ENCODE data around the gene TDP1. TPM values are rescaled to one million over a fixed set of nuclear protein-coding genes. Genes with fewer than 3 reads are reported as not detected.

TDP1 gene
- total RNA-seq, 1 donor from 2014 or later = 75.6 TPM

DNA sequence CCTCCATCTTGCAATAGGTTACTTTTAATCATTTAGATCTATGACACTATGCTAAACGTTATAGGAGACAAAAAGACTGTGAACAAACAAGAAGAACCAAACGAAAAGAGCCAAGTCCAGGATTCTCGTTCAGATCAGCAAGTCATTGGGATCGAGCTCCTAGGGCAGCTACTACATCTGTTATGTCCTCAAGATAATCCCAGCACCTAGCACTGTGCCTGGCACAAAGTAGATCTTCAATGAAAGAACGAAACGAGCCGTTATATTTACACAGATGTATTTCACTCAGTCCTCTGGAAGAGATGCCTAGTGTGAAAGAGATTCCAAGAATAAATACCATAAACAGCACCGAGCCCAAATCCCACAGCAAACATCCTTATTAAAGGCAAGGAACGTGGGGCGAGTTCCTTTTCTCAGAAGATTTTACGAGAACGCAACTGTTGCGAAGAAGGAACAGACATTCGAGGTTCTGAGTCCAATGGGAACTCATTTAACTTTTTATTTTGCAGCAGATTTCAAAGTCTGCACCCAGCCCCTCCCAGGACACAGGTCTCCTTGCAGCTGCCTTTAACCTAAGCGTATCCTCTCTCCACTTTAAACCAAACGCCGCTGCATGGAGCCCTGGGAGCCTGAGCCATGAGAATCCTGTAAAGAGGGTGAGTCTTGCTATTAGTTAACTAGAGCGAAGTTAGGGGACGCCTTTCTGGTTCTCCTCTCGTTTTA, 544 bp upstream of the TDP1 start:
- intact Hi-C loops (cut with micrococcal nuclease) = loop anchor here (2.0 to 5.0 kb wide), 7 partner anchors 16 to 1948 kb away; partner anchors contain the start of genes CALM1, FOXN3, GPR65 and KCNK13
- peak overlapping the region; percentile 90 for H3K27ac Mint-ChIP-seq
- H3K4me1 Mint-ChIP-seq = peaks cover 44% of the 10 kb centered on the region
- peak overlapping the region; percentile 90 for H3K4me3 Mint-ChIP-seq
- peak; percentile 77 for DNase-seq
- H3K27me3 Mint-ChIP-seq = no peaks in the 10 kb centered on the region
- no peaks in the 10 kb centered on the region for H3K9me3 Mint-ChIP-seq
- peaks cover 28% of the 10 kb centered on the region for H3K36me3 Mint-ChIP-seq (ENCODE audit: low read depth)

DNA sequence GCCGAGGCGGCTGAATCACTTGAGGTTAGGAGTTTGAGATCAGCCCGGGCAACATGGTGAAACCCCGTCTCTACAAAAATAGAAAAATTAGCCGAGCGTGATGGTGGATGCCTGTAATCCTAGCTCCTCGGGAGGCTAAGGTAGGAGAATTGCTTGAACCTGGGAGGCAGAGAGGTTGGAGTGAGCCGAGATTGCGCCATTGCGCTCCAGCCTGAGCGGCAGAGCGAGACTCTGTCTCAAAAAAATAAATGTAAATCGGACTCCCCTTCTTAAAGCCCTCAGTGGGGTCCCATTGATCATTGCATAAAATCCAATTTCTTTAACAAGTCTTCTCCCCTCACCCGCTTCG, 908 bp downstream of the TDP1 start:
- peaks cover 58% of the 10 kb centered on the region for H3K4me1 Mint-ChIP-seq
- no peaks in the 10 kb centered on the region for H3K27me3 Mint-ChIP-seq
- intact Hi-C loops (cut with micrococcal nuclease) = loop anchor here (5.0 kb wide), 3 partner anchors 339 to 1949 kb away; partner anchors contain the start of genes CALM1 and GPR65

DNA sequence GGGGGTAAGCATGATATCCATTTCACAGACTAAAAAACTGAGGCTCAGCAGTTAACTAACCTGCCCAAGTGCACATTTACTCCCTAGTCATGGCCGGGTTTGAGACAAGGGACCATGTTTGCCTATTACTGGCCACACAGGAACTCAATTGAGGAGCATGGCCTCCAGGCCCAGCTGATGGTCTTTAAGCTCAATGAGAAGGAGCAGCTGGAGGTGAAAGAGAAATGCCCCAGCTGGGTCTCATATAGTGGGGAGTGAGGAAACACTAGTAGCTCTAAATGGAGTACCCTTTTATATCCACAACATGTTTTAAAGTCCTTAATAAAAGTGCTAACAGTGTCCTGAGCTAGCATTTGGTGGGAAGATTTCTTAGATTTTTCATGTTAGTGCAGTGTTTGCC, 1.6 kb downstream of the TDP1 start:
- Mint-ChIP-seq H3K4me1 (peaks cover 61% of the 10 kb centered on the region), H3K4me3 (peak overlapping the region; percentile 90), H3K27me3 (no peaks in the 10 kb centered on the region), H3K9me3 (no peaks in the 10 kb centered on the region), H3K36me3 (ENCODE audit: low read depth) (peaks cover 47% of the 10 kb centered on the region), H3K27ac (peak overlapping the region; percentile 97)
- intact Hi-C loops (cut with micrococcal nuclease) = loop anchor here (5.0 kb wide), 3 partner anchors 340 to 1950 kb away; partner anchors contain the start of genes CALM1 and GPR65
- DNase-seq = no peak

More for the DNA sequence above, 908 bp downstream of the TDP1 start:
- H3K36me3 Mint-ChIP-seq (ENCODE audit: low read depth) = peaks cover 42% of the 10 kb centered on the region
- H3K4me3 Mint-ChIP-seq = peak overlapping the region; percentile 90
- no peaks in the 10 kb centered on the region for H3K9me3 Mint-ChIP-seq
- no peak for DNase-seq
- peak overlapping the region; percentile 97 for H3K27ac Mint-ChIP-seq

DNA sequence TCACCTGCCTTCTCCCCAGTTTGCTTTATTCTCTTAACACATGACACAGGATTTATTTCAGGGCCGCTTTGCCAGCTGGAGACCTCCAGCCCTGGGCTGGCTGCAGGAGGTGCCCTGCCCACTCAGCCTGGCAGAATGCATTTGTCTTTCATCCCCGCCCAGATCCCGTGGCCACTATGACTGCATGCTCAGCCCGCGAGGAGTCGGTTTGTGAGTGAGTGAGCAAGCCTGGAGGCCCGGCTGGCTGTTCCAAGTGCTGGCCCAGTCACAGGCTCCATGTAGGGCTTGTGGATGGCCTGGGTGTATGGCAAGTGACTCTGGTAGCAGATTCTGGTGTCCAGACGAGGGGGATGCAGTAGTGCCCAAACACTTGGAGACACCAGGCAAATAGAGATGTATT, 2.1 kb downstream of the TDP1 start:
- Mint-ChIP-seq H3K27ac (peak overlapping the region; percentile 59), H3K36me3 (ENCODE audit: low read depth) (peaks cover 52% of the 10 kb centered on the region), H3K4me3 (peak overlapping the region; percentile 39)

DNA sequence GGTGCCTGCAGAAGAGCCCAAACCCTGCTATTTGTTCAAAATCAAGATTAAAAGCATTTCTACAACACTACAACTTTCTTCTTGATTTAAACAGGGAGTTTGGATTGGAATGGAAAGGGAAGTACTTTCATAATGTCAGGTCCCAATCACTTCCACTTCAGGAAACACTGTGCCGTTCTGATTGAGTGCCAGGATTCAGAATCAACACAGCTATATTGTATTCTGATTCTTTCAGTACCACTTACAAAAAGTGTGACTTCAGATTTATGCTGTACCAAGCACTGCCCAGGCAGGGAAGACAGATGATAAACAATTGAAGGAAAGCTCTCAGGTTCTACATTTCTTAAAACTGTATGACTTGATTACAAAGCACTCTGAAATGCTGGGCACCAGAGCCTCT, 3.2 kb downstream of the TDP1 start:
- no peaks in the 10 kb centered on the region for H3K27me3 Mint-ChIP-seq
- peaks cover 63% of the 10 kb centered on the region for H3K36me3 Mint-ChIP-seq (ENCODE audit: low read depth)
- intact Hi-C loops (cut with micrococcal nuclease) = loop anchor here (5.0 kb wide), 3 partner anchors 342 to 1952 kb away; partner anchors contain the start of genes CALM1 and GPR65
- no peaks in the 10 kb centered on the region for H3K9me3 Mint-ChIP-seq
- H3K4me1 Mint-ChIP-seq = peaks cover 59% of the 10 kb centered on the region
- peak overlapping the region; percentile 48 for H3K27ac Mint-ChIP-seq
- H3K4me3 Mint-ChIP-seq = peak overlapping the region; percentile 55
- DNase-seq = no peak

More for the DNA sequence above, 2.1 kb downstream of the TDP1 start:
- Mint-ChIP-seq H3K27me3 (no peaks in the 10 kb centered on the region), H3K4me1 (peaks cover 61% of the 10 kb centered on the region), H3K9me3 (no peaks in the 10 kb centered on the region)
- DNase-seq = no peak
- intact Hi-C loops (cut with micrococcal nuclease) = loop anchor here (5.0 kb wide), 3 partner anchors 340 to 1950 kb away; partner anchors contain the start of genes CALM1 and GPR65

DNA sequence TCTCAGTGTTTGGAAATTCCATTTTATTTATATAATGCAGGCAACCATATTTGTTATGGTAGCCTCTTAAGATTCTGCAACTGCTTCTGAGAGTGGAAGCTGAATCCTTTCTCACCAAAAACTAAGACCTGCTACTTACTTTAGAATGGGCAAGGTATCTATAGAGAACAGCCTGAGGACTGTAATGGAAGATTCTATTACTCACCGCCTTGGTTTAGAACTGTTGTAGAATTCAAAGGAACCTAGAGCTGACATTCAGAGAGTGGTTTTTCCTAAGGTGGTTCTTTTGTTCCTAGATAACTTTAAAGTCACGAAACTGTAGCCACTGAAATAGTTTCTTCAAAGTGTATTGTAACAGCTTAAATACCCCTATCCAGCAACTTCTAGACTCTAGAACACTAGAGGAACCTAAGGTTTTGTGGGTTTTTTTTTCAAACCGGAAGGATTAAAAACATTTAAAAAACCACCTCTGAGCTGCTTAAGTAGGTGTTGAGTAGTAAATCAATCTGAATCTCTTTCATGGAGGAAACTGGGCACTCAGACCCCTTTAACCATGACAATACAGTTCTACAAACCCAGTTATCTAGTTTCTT, 4.2 kb downstream of the TDP1 start:
- Mint-ChIP-seq H3K4me3 (peak overlapping the region; percentile 60), H3K27me3 (no peaks in the 10 kb centered on the region), H3K4me1 (peaks cover 60% of the 10 kb centered on the region), H3K9me3 (no peaks in the 10 kb centered on the region), H3K36me3 (ENCODE audit: low read depth) (peaks cover 73% of the 10 kb centered on the region), H3K27ac (peak overlapping the region; percentile 76)
- DNase-seq = peak; percentile 65
- intact Hi-C loops (cut with micrococcal nuclease) = loop anchor here (1.0 to 5.0 kb wide), 4 partner anchors 343 to 1953 kb away; partner anchors contain the start of genes CALM1 and GPR65

DNA sequence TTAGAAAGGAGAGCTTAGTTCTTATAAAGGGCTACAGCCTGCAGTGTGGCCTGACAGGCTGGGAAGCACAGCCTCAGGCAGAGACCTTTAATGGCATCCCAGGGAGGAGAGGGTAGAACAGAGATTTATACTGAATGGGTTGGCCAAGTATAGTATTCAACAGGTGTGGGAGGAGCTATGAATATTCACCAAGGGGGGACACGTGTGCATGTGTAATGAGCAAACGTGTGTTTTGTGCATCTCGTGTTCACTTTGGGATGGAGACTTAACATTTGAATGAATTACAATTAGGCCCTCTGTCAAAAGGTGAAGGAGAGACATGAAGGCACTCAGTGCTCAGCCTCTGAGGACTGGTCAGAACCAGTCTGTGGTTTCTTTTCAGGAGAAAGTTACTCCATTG, 5.2 kb downstream of the TDP1 start:
- DNase-seq = no peak
- Mint-ChIP-seq H3K27ac (peak overlapping the region; percentile 76), H3K27me3 (no peaks in the 10 kb centered on the region), H3K4me3 (peak overlapping the region; percentile 60), H3K9me3 (no peaks in the 10 kb centered on the region), H3K4me1 (peaks cover 60% of the 10 kb centered on the region), H3K36me3 (ENCODE audit: low read depth) (peaks cover 81% of the 10 kb centered on the region)
- intact Hi-C loops (cut with micrococcal nuclease) = loop anchor here (1.0 kb wide), 1 partner anchor 532 kb away; no protein-coding TSS in a partner anchor

DNA sequence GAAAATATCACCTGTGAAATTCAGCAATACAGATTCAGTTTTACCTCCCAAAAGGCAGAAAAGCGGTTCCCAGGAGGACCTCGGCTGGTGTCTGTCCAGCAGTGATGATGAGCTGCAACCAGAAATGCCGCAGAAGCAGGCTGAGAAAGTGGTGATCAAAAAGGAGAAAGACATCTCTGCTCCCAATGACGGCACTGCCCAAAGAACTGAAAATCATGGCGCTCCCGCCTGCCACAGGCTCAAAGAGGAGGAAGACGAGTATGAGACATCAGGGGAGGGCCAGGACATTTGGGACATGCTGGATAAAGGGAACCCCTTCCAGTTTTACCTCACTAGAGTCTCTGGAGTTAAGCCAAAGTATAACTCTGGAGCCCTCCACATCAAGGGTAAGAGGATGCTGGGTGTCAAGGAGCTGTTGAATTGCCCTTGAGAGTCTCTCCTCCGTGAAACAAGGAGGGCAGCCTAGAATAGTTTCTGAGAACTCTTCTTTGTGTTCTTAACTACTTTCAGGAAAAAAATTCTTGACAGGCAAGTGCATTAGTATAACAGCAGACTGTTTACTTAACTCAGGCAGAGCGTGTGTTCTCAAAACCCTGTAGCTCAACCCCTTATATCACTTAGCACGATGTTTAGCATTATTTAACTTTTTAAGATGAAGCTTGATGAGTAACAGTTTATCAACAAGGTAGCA, 7.7 kb downstream of the TDP1 start:
- DNase-seq = no peak
- Mint-ChIP-seq H3K27me3 (no peaks in the 10 kb centered on the region), H3K9me3 (no peaks in the 10 kb centered on the region), H3K4me3 (no peak overlapping the region), H3K4me1 (peaks cover 44% of the 10 kb centered on the region), H3K27ac (peak overlapping the region; percentile 4), H3K36me3 (ENCODE audit: low read depth) (peaks cover 78% of the 10 kb centered on the region)
- intact Hi-C loops (cut with micrococcal nuclease) = no loop called here

DNA sequence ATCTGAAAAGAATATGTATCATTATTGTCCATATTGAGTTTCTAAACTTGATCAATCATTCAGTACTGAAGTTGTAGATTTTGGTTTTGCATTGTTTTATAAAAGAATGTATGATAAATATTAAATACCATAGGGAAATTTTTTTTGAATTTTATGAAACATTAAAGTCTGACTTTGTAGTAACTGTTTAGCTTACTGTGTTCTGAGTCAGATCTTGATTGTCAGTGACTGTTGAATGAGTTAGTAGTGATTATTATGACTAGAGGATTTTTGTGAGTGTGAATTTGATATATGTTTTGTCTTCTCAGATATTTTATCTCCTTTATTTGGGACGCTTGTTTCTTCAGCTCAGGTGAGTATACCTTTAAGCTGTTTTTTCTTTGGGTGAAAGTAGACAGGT, 10.1 kb downstream of the TDP1 start:
- H3K4me1 Mint-ChIP-seq = peaks cover 30% of the 10 kb centered on the region
- no peak overlapping the region for H3K4me3 Mint-ChIP-seq
- no peaks in the 10 kb centered on the region for H3K9me3 Mint-ChIP-seq
- no peak overlapping the region for H3K27ac Mint-ChIP-seq
- intact Hi-C loops (cut with micrococcal nuclease) = no loop called here
- peaks cover 80% of the 10 kb centered on the region for H3K36me3 Mint-ChIP-seq (ENCODE audit: low read depth)
- no peak for DNase-seq
- H3K27me3 Mint-ChIP-seq = no peaks in the 10 kb centered on the region

DNA sequence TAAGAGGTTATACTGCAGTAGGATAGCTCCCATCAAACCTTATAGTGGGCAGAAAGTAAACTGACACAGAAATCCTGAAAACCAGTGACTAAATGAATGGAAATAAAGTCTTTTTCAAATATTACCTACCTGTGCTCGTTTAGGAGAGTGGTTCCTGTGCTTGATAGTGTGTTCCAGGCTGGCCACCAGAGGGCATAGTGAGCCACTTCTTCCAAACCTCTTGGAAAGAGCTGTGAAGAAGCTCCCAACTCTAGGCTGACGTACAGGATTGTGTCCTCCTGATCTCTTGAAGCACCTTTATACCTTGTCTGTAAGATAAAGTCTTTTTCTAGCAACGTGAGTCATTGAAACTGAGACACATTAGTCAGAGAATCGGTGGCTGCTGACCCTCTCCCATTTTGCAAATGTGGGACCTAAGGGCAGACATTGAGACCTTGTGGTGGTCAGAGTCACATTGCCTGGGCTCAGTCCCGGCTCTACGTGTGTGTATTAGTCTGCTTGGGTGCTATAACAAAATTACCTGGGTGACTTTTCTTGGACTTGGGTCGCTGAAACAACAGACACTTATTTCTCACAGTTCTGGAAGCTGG, 17.6 kb downstream of the TDP1 start:
- Mint-ChIP-seq H3K4me1 (peaks cover 4% of the 10 kb centered on the region), H3K36me3 (ENCODE audit: low read depth) (peaks cover 67% of the 10 kb centered on the region), H3K9me3 (no peaks in the 10 kb centered on the region), H3K27ac (no peak overlapping the region), H3K4me3 (no peak overlapping the region), H3K27me3 (no peaks in the 10 kb centered on the region)
- intact Hi-C loops (cut with micrococcal nuclease) = loop anchor here (1.0 kb wide), 3 partner anchors 34 to 262 kb away; no protein-coding TSS in a partner anchor
- peak; percentile 84 for DNase-seq

DNA sequence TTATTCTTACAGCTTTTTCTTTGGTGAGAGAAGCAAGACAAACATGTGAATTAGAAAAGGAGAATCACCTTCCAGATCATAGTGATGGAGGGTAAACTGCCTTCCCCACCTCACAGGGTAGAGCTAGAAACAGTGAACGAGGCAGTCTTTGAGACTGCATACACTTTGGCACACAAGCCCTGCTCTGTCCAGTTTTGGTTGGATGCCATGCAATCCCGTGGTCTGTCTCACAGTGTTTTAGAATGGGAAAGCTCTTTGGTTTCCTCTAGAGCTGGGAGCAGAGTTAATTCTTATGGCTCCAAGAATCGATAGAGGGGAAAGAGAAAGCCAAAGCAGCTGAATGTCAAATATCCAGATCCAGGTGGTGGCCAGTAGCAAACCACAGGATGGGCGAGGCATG, 21.9 kb downstream of the TDP1 start:
- Mint-ChIP-seq H3K4me1 (no peaks in the 10 kb centered on the region), H3K27me3 (no peaks in the 10 kb centered on the region), H3K36me3 (ENCODE audit: low read depth) (peaks cover 59% of the 10 kb centered on the region), H3K27ac (no peak overlapping the region), H3K4me3 (no peak overlapping the region), H3K9me3 (no peaks in the 10 kb centered on the region)
- intact Hi-C loops (cut with micrococcal nuclease) = no loop called here
- DNase-seq = no peak

DNA sequence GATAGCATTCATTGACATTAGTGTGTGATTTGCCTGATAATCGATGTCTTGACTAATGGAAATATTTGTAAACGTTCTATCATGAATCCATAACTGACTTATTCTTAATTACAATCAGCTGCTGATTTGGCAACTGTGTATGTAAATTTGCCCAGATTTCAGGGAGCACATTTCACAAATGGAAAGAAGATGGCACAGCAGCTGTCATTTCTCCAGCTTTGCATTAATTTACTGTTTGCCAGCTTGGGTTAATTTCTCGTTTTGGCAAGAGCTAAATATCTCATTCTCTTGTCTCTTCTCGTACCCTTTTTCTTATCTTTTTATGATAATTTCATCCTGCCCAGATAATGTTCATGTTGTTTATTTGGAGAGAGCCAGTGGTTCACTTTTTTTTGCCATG, 22.9 kb downstream of the TDP1 start:
- Mint-ChIP-seq H3K4me1 (no peaks in the 10 kb centered on the region), H3K9me3 (no peaks in the 10 kb centered on the region), H3K36me3 (ENCODE audit: low read depth) (peaks cover 55% of the 10 kb centered on the region), H3K27ac (no peak overlapping the region), H3K27me3 (no peaks in the 10 kb centered on the region), H3K4me3 (no peak overlapping the region)
- intact Hi-C loops (cut with micrococcal nuclease) = no loop called here
- DNase-seq = no peak

DNA sequence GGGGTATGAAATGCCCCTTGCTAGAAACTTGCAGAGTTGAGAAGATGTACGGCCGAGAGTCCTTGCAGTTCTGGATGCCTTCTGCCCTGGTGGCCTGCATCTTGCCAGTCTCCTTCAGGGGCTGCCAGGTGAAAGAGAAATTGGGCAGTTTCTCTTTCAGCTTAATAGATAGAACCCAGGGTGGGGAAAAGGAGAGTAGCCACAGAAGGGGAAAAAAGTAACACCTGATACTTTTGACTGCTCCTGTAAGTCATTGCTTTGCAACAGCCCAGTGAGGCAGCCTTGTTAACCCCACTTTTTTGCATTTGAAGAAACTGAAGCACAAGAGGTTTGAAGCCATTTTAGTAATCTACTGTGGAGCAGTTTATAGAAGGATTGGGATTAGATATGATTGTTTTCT, 27.6 kb downstream of the TDP1 start:
- H3K27me3 Mint-ChIP-seq = no peaks in the 10 kb centered on the region
- no peaks in the 10 kb centered on the region for H3K4me1 Mint-ChIP-seq
- no peak overlapping the region for H3K27ac Mint-ChIP-seq
- DNase-seq = no peak
- no peak overlapping the region for H3K4me3 Mint-ChIP-seq
- peaks cover 55% of the 10 kb centered on the region for H3K36me3 Mint-ChIP-seq (ENCODE audit: low read depth)
- intact Hi-C loops (cut with micrococcal nuclease) = no loop called here
- H3K9me3 Mint-ChIP-seq = no peaks in the 10 kb centered on the region

Data from activated CD4-positive, alpha-beta T cell treated with anti-CD3 and anti-CD28 coated beads, Interleukin-2, amount 10 ng/mL, durations not matched to agents 24 days and 14 days (primary cell).